Neural progenitor cell (in vitro differentiated cells): ENCODE results near the gene DDIT3.

Source experiments
- CTCF ChIP-seq: fragments of 200-600 bp; sonication (generic); IDR thresholded peaks from 2 replicates; pipeline ENCODE4 v1.5.1; 2017; ENCODE audit warnings: antibody characterized with exemption, mild to moderate bottlenecking
- EZH2 ChIP-seq: fragments of 200-600 bp; sonication (generic); IDR thresholded peaks from 2 replicates; pipeline ENCODE4 v1.6.1; 2017; ENCODE audit warnings: antibody characterized with exemption, mild to moderate bottlenecking, moderate library complexity
- EZH2phosphoT487 ChIP-seq: fragments of 200-600 bp; sonication (generic); IDR thresholded peaks from 2 replicates; pipeline ENCODE4 v1.6.1; 2017; ENCODE audit warnings: antibody characterized with exemption

GRCh38 chr12:57467212-57467874 is 53.0 kb downstream of the DDIT3 start:
- TF ChIP-seq CTCF (no peak), EZH2 (no peak), EZH2phosphoT487 (no peak)
